GM21717 (cell line): ENCODE results near the gene SUMO1.
"Not testable (repeated sequence)": the region's sequence is repeated elsewhere in the genome, so short reads cannot be mapped to it uniquely, and the experiment has no call there.

ENCODE experiments used
- ATAC-seq: cut with Tn5 transposase; IDR thresholded peaks from one replicate; pipeline ENCODE4 v1.9.1; 2021; ENCODE audit warnings: mild to moderate bottlenecking, moderate library complexity; ENCODE audit not compliant: unreplicated experiment

The SUMO1 gene

DNA sequence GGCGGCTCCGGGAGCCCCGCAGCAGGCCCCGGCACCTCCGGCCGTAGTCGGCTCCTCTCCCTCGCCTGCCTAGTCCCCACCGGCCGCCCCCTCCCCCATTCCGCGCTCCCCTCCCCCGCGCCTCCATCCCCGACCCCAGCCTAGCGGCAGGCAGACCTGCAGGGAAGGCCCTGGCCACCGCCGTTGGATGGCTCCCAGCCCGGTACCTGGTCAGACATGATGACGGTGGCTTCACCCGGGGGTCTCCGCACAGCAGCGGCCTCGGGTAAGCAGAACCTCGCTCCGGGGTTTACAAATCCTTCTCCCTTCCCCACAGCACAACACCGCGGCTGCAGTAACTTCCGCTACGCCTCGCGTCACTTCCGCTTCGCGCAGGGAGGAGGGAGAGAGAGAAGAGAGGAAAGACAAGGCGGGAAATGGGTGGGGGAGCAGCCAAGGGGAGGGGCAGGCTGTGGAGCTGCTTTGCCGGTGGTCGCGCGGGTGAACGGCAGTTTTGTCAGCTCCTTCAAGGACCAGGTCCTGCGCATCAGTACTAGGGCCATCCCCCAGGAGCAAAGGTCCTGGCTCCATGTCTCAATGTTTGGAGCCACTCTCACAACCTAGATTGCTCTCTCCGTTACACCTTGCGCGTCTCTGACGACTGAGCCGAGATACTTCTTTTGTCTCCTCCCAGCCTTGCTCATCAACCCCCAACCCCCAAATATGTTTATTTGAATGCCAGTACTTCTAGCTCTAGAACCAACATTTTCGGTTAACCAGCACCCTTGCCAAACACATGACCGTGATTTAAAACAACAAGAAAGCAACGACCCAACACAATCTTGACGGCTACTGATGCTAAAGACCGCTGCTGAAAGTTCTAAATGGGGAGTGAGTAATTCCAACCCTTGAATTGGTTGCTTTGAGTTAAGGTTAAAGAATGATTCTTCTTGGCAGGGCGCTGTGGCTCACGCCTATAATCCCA lies at the start of gene SUMO1:
SUMO1 (minus strand) TSS at position 364 of the 964 bp plus-strand sequence; CDS start at position 218, 146 bp downstream.
- ATAC-seq = peak; percentile 99

DNA sequence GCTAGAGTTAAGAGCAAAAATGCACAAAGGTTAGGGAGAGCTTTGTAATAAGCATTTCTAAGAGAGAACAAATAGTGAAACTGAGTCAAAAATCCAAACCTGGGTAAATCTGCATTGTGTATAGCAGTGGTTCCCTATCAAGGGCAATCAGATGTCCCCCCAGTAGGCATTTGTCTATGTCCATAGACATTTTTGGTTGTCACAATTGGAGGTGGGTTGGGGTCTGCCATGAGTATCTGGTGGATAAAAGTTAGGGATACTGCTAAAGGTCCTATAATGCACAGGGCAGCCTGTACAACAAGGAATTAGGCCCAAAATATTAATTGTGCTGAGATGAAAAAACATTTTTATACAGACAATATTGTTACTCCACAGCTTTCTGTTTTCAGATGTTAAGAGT lies 48.2 kb upstream of the SUMO1 start:
- ATAC-seq = no peak

DNA sequence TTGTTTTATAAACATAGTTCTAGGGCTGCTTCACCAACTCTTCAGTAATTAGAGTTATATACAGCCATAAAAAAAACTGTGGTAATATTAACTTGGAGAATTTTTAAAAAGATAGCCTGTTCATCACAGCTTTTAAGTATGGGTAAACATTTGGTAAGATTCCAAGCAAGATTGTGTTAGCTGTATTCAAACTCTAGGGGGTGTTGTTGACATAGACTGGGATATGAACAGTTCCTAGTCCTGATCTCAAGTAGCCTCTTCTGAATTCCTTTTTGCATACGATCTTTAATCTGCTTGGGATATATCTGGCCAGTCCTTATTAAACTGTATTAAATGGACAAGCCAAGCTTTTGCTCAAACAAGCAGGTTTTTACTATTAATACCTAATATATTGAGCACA lies 40.5 kb upstream of the SUMO1 start:
- no peak for ATAC-seq

DNA sequence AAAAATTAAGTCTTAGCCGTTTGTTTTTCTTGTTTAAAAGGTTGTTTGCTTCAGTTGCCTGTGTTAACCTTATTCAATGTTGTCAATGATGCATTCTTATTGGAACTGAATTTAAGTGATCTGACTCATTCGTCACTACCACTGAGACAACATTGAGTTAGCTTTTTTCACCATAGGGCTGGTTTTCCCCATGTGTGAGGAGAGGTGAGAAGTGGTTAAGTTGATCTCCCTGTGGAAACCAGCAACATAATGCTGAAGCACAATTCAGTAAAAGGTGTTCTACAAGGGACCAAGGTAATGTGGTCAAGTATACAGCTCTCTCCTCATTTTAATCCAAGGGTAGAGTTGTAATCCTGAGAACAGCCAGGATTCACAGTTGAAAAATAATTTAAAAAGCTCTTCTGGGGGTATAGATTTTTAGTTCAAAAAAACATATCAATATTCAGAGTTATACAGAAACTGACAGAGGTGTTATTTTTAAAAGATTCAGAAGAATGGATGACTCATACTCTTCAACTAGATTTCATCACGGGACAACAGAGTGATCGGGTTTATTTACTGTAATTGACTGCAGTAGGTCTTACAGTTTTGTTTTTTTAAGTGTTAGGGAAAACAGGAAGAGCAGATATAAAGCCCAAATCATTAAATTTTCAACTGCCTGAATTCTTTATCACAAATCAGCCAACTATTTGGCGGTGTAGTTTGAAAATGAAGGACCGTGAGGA lies 39.8 kb upstream of the SUMO1 start:
- peak; percentile 48 for ATAC-seq

DNA sequence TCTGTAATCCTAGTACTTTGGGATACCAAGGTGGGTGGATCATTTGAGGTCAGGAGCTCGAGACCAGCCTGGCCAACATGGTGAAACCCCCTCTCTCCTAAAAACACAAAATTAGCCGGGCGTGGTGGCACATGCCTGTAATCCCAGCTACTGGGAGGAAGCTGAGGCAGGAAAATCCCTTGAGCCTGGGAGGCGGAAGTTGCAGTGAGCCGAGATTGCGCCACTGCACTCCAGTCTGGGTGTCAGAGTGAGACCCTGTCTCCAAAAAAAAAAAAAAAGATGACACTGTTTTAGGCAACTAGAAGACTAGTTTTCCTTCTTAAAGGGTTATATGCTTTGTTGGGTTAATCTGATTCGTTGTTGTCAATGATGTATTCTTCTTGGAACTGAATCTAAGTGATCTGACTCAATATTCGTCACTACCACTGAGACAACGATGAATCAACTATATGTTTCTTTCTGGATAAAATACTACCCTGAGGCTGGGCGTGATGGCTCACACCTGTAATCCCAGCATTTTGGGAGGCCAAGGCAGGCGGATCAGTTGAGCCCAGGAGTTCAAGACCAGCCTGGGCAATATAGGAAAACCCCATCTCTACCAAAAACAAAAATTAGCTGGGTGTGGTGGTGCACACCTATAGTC lies 37.8 kb upstream of the SUMO1 start:
- not testable (repeated sequence) for ATAC-seq

DNA sequence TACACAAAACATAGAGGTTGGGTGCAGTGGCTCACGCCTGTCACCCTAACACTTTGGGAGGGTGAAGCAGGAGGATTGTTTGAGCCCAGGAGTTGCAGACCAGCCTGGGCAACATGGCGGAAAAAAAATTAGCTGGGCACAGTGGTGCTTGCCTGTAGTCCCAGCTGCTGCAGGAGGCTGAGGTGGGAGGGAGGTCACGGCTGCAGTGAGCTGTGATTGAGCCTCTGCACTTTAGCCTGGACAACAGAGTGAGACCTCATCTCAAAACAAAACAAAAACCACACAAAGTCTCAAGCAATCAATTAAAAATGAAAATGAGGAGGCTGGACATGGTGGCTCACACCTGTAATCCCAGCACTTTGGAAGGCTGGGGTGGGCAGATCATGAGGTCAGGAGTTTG lies 32.1 kb upstream of the SUMO1 start:
- no peak for ATAC-seq

DNA sequence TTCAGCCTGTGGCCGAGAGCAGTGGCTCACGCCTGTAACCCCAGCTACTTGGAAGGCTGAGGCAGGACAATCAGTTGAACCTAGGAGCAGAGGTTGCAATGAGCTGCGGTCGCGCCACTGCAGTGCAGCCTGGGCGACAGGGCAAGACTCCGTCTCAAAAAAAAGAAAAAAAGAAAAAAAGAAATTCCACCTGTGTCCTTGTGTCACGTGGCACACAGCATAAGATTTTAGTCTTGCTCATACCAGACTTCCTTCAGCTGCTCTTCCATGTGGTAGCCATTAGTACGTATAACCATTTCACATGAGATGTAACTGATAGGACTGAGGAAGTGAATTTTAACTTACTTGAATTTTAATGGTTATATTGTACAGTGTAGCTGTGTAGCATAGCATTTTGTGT lies 31.2 kb upstream of the SUMO1 start:
- ATAC-seq = no peak

DNA sequence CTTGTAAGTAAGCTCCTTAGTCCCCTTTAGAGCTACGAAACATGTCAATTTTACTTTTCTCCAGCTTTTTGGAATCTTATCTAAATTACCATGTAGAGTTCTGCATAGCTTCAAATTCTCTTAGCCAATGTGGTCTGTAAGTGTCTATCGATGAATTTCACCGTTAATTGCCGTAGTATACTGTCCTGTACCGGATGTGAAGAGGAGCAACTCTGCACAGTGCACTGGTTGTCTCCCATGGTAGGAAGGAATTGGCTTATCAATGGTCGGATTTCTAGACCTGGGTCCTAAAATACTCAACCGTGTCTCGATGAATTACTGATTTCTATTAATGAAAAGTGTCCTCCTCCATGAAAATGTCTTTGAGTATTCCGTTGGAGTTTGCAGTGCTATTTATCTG lies 29.1 kb upstream of the SUMO1 start:
- no peak for ATAC-seq

DNA sequence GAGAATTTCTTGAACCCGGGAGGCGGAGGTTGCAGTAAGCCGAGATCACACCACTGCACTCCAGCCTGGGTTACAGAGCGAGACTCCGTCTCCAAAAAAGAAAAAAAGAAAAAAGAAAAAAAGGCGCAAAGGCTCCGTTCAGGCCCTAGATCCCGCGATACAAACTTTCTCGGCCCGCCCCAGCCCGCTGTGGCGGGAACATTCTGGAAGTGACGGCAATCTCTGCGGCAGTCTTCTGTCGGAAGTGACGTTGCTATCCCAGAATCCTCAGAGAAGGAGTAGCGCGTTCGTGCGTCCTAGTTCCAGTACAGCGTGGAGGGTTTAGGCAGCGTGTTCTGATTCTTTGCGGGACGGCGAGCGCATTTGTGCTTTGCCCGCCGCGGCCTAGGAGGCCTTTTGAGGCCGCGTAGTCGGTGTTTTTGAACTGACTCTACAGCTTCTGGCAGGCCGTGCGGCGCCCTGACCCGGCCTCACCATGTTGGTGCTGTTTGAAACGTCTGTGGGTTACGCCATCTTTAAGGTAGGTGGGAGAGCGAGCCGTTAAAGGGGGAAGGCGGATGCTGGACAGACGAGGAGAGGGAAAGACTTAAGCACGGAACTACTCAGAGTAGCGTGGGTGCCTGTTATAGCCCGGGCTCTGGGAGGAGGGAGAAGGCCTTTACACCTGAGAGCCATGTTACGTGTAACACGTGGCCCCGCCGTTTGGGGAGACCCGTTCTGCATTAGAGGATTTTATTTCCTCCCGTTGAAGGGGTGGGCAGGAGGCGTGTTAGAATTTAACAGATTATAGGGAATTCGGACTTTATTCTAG lies 27.3 kb upstream of the SUMO1 start, which contains the start of gene NOP58:
NOP58 (plus strand) TSS at position 297 of the 811 bp plus-strand sequence; CDS start at position 476, 179 bp downstream.
- peak; percentile 90 for ATAC-seq

DNA sequence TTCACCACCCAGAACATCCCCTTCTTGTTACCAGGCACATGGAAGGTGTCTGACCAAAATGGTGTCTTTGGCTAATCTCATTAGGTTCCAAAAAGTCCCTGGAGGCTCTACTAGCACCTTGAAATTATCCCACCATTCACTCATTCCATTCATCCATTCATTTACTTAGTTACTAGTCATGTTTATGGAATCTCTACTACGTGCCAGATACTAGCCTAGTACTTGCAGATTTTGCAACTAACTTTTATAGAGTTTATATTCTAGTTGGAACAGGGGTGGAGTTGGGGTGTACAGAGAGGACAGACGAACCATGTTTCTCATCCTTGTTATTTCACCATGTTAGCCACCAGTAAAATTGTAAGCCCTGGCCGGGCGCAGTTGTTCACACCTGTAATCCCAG lies 23.1 kb upstream of the SUMO1 start:
- ATAC-seq = no peak

DNA sequence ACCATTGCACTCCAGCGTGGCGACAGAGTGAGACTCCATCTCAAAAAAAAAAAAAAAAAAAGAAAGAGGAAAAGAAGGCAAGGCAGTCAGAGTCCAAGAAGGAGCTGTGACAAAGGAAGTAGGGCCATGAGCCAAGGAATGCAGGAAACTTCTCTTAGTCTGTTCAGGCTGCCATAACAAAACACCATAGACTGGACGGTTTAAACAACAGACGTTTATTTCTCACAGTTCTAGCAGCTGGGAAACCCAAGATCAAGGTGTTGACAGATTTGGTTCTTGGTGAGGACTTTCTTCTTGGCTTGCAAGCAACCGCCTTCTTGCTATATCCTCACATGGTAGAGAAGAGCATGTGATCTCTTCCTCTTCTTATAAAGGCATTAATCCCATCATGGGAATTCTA lies 13.1 kb upstream of the SUMO1 start:
- ATAC-seq = no peak

DNA sequence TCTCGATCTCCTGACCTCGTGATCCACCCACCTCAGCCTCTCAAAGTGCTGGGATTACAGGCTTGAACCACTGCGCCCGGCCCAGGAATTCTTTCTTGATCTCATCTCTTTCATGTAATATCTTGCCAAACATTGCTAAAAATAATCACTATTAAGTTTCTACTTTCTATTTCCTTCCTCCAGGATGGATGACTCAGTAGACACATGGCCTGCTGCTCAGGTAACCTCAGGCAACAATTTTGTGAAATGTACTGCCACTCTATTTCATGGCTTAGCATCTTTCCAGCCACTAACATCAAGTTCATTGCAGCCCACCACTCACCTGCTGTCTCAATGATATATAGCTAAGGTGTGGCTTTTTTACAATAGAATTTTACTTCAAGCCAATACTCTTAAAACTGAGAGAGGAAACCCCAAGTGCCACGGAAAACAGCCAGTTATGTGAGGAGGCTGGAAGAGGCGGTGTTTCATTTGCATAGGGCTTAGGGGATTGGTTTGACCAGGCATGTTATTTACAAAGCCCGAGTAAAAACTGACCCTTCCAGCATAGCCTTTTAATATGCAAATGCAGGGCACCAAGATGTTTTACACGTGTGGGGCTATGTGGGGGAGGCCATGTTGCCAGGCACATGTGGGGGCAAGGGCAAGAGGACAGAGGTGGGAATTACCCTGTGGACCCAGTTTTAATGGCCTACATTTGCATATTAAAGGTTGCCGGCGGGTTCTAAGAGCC lies 11.3 kb upstream of the SUMO1 start:
- no peak for ATAC-seq

DNA sequence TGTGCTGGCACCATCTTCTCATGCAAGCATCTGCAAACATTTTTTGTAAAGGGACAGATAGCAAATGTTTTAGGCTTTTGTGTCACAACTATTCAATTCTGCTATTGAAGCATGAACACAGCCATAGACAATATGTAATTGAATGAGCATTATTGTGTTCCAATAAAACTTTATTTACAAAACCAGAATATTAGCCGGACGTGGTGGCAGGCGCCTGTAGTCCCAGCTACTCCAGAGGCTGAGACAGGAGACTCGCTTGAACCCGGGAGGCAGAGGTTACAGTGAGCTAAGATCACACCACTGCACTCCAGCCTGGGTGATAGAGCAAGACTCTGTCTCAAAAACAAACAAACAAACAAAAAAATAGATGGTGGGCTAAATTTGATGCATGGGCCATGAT lies 9.3 kb upstream of the SUMO1 start:
- ATAC-seq = not testable (repeated sequence)

DNA sequence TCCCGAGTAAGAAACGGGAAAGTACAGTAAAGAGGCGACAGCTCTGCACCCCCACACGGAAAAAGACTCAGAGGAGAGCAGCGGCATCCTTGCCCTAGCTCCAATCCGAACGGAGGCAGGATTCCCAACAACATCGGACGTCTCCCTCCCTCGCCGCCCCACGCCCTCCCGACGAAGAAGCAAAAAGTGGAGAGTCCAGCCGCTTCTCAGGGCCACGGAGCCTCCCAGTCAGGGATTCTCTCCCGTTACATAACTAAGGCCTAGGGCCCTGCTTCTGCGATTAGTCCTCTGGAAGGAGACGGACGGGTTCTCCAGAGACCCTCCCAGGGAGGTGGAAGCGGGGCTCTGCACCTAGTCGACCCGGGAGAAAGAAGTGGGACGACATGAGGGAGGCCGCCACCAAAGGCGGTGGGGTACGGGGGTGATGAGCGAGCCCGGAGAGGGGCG lies 587 bp downstream of the SUMO1 start:
- peak; percentile 45 for ATAC-seq

DNA sequence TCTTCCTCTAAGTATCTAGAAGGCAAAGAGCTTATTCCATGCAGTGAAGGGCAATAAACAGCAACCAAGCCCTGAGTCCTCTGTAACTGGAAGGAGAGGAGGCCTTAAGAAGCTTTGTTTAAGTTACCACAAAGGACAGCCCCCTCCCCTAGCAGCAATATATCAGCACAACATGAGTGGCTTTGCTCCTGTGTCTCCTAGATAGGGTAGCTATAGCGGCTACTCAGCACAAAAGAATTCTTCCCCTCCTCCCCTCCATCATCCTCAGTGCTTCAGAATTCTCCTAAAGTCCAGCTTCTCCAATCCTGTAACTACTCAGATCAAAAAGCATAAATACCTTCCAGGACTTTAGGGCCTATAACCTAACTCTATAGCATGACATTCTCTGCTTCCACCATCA lies 16.5 kb downstream of the SUMO1 start:
- no peak for ATAC-seq

DNA sequence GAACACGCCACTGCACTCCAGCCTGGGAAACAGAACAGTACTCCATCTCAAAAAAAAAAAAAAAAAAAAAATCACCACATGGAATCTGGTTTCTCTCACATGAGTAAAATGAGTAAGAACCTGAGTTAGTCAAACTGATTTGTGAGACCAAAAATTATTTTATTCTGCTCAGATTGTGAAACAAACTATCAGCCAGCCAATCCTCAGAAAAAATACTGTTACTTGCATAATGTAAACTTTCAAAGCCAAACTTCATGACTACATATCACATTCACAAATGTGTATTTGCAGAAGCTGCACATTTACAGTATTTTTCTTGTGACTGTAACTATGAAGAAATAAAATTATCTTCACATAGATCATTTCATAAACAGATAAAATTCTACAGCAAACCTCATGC lies 23.2 kb downstream of the SUMO1 start:
- no peak for ATAC-seq

DNA sequence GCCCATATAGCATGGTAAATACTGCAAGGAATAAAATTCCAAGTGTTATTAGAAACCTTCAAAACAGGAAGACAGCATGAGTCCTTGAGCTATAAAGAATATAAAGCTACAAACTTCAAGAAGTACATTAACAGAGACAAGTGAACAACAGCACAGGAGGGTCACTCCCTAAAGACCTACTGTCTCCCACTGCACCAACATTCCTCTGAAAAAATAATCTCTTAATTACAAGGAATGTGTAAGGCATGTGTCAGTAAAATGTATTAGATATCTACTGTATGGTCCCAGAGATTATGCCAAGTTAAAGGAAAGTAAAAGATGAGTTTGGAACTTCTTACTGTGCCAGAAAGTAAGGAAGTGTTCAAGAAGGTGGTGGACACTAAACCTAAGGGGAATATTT lies 29.9 kb downstream of the SUMO1 start:
- no peak for ATAC-seq

DNA sequence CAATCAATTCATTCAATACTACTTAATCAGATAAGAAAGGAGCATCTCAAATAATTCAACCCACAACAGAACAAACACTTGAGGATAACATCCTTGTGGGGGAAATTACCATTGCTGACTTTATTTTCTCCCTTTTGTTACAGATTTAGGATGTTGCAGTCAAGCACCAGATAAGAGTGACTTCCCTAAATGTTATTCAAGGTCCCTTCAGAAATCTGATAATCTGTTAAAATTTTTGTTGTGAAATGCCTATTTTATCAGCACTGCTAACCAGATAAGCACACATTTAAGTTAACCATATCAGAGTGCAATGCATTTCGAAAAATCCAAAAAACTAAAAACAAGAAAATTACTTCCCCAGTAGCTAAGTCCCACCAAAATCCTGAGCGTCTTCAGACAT lies 33.5 kb downstream of the SUMO1 start:
- ATAC-seq = no peak

DNA sequence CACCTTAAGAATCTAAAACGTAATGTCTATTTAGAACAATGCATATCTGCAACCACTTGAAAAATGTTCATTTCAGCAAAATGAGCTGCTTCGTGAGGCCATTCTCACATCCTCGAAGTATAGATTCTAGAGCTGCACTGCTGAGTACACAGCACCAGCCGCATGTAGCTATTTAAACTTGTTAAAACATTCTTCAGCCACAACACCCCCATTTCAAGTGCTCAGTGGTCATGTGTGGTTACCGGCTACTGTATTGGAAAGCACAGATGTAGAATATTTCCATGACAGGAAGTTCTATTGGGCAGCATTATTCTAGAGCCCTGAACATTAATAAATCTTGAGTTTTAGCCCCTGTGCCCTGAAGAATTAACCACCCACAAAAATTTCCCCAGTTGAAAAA lies 35.0 kb downstream of the SUMO1 start:
- no peak for ATAC-seq
